A673 (cell line): ENCODE data around the gene IL18R1.

Experiments used
- EZH2 ChIP-seq: fragments of 200-600 bp; sonication (generic); IDR thresholded peaks from 2 replicates; pipeline ENCODE4 v1.6.1; 2017; ENCODE audit warnings: borderline replicate concordance, low read depth, mild to moderate bottlenecking, mixed read lengths, antibody characterized with exemption, low read length; ENCODE audit not compliant: poor library complexity, severe bottlenecking
- TF ChIP-seq, protein P1 (sequence below): fragments of 300-800, 200-600 bp; sonication (generic); conservative IDR thresholded peaks from 2 replicates; pipeline ENCODE4 v1.5.1; 2017; ENCODE audit warnings: low read depth, mild to moderate bottlenecking, antibody characterized with exemption, low read length, moderate library complexity, mixed read lengths

DNA sequence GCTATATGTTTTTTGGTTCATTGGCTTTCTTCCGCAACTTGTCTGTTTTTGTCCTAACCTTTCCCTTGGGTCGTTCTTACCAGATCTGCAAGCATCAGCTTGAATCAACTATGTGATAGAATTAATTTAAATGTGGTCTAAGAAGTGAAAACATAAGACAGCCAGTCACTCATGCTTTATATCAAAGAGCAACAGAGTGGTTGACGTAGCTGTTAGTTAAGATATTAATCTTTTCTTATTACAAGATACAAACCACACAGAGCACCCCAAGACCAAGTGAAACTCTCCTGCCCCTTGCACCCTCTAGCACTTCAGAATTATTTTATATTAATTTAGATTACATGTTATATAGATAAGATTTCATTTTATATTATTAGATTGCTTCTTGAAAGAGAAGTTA, 82.5 kb downstream of the IL18R1 start:
- TF ChIP-seq, protein P1, sequence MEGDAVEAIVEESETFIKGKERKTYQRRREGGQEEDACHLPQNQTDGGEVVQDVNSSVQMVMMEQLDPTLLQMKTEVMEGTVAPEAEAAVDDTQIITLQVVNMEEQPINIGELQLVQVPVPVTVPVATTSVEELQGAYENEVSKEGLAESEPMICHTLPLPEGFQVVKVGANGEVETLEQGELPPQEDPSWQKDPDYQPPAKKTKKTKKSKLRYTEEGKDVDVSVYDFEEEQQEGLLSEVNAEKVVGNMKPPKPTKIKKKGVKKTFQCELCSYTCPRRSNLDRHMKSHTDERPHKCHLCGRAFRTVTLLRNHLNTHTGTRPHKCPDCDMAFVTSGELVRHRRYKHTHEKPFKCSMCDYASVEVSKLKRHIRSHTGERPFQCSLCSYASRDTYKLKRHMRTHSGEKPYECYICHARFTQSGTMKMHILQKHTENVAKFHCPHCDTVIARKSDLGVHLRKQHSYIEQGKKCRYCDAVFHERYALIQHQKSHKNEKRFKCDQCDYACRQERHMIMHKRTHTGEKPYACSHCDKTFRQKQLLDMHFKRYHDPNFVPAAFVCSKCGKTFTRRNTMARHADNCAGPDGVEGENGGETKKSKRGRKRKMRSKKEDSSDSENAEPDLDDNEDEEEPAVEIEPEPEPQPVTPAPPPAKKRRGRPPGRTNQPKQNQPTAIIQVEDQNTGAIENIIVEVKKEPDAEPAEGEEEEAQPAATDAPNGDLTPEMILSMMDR: no peak
- TF ChIP-seq EZH2: no peak
